ENCODE measurements around the gene TKT. TPM values are rescaled to one million over a fixed set of nuclear protein-coding genes. Genes with fewer than 3 reads are reported as not detected.

The TKT gene
- total and polyA plus RNA-seq, 2 of the 8 experiments (the other 6 are each of a cell fraction or from before 2014, with no cell fraction given) = 418 to 986 TPM

- FAIRE-seq (no peak), DNase-seq (ENCODE audit: low read depth in 1 of 2, low spot score in 2 of 2) (no peak)
- CTCF ChIA-PET (ENCODE audit: partially characterized antibody) = interaction anchor here (0.8 kb wide), 1 partner anchor 10 kb away, joined by 3 read pairs; no protein-coding TSS in a partner anchor
- Histone ChIP-seq H3K4me3 (ENCODE audit: extremely low read depth in 1 of 4, insufficient read depth in 2 of 4, low read depth in 3 of 4, low read length in 4 of 4) (no peak overlapping the region), H3K27ac (ENCODE audit: low read depth, low read length) (no peak overlapping the region), H4K8ac (ENCODE audit: extremely low read depth, insufficient read depth, low read length) (no peak overlapping the region), H4K20me1 (replicated peaks in 1 of 2; ENCODE audit: control insufficient read depth in 1 of 2, insufficient read depth in 2 of 2, low read length in 2 of 2) (peaks cover 38 to 69% of the 10 kb centered on the region in 2 experiments), H3K4me2 (ENCODE audit: insufficient read depth in 1 of 2, low read depth in 2 of 2, low read length in 2 of 2) (no peak overlapping the region), H3K9me3 (ENCODE audit: insufficient read depth in 2 of 2, low read depth in 1 of 2, low read length in 1 of 2) (no peaks in the 10 kb centered on the region), H2BK15ac (ENCODE audit: low read length) (no peak overlapping the region), H3K56ac (replicated peaks; ENCODE audit: insufficient read length, low read depth, low read length) (no peak overlapping the region), H2AK5ac (ENCODE audit: low read depth, low read length) (no peak overlapping the region), H4K5ac (ENCODE audit: insufficient read length, low read depth, low read length) (no peak overlapping the region), H3K36me3 (ENCODE audit: control insufficient read depth in 2 of 4, insufficient read depth in 4 of 4, low read length in 3 of 4) (peaks cover 37 to 66% (median 62%) of the 10 kb centered on the region in 4 experiments), H3K4ac (replicated peaks; ENCODE audit: insufficient read length, low read depth, low read length) (no peak overlapping the region), H3K9ac (replicated peaks in 1 of 4; ENCODE audit: extremely low read depth in 1 of 4, low read depth in 3 of 4, low read length in 3 of 4) (no peak overlapping the region), H3K23ac (ENCODE audit: insufficient read length) (no peak overlapping the region), H3K14ac (ENCODE audit: insufficient read length) (no peak overlapping the region), H2AFZ (ENCODE audit: low read length) (no peak overlapping the region), H2BK5ac (ENCODE audit: low read depth, low read length) (no peak overlapping the region), H3K18ac (ENCODE audit: extremely low read depth, low read length) (no peak overlapping the region), H3K27me3 (replicated peaks in 1 of 4; ENCODE audit: control insufficient read depth in 3 of 4, extremely low read depth in 1 of 4, insufficient read depth in 3 of 4, low read length in 3 of 4) (no peaks in the 10 kb centered on the region), H2BK12ac (ENCODE audit: low read depth, low read length) (no peak overlapping the region), H3K79me1 (ENCODE audit: low read depth, low read length) (peaks cover 28% of the 10 kb centered on the region), H3K4me1 (replicated peaks in 1 of 4; ENCODE audit: control insufficient read depth in 3 of 4, insufficient read depth in 4 of 4, low read length in 3 of 4) (peaks cover 4 to 24% (median 17%) of the 10 kb centered on the region in 4 experiments), H2BK20ac (ENCODE audit: low read length) (no peak overlapping the region), H4K91ac (replicated peaks; ENCODE audit: insufficient read length, low read length) (no peak overlapping the region), H3K79me2 (ENCODE audit: control insufficient read depth in 1 of 2, insufficient read depth in 2 of 2, low read length in 2 of 2) (peaks cover 16 to 66% of the 10 kb centered on the region in 2 experiments; a peak in 3 of 4 replicates), H2BK120ac (replicated peaks; ENCODE audit: low read depth, low read length) (no peak overlapping the region), H3K23me2 (ENCODE audit: low read depth, low read length) (no peaks in the 10 kb centered on the region)
- POLR2A ChIA-PET (ENCODE audit: partially characterized antibody) = interaction anchor here (5.5 to 28.5 kb wide), 3 partner anchors 7 to 16 kb away, joined by 32 to 449 read pairs (median 449); partner anchors contain the start of gene TKT
- 98% methylated on average over 5 of the region's 5 CpGs; no CpG with 5 or more reads in 1 of the 2 experiments for WGBS, 2 experiments (ENCODE audit: extremely low coverage in 1 of 2, insufficient coverage in 1 of 2, insufficient read length in 1 of 2, insufficient replicate concordance in 2 of 2, low coverage in 1 of 2, low lambda C conversion rate in 2 of 2, missing lambda C conversion rate in 1 of 2)
- no peak for TF ChIP-seq PHF8 (conservative IDR thresholded peaks at IDR 0.05; ENCODE audit: low read depth, low read length)
- TF ChIP-seq E2F6 (IDR thresholded peaks at IDR 0.05) = no peak
- no peak for TF ChIP-seq YY1 (IDR thresholded peaks at IDR 0.05; ENCODE audit: low read depth, low read length)
- TF ChIP-seq EP300 (IDR thresholded peaks at IDR 0.05; ENCODE audit: borderline replicate concordance in 1 of 2, low read depth in 2 of 2, low read length in 2 of 2) = no peak
- no peak for TF ChIP-seq BACH1 (IDR thresholded peaks at IDR 0.05; ENCODE audit: low read length)
- no peak for TF ChIP-seq USF2 (IDR thresholded peaks at IDR 0.05; ENCODE audit: low read length)
Measured at GRCh38 chr3:53239800-53240199, 16.0 kb downstream of the TKT start.

Measured in H1 (cell line).